ENCODE measurements around the gene RAB5B.

DNA sequence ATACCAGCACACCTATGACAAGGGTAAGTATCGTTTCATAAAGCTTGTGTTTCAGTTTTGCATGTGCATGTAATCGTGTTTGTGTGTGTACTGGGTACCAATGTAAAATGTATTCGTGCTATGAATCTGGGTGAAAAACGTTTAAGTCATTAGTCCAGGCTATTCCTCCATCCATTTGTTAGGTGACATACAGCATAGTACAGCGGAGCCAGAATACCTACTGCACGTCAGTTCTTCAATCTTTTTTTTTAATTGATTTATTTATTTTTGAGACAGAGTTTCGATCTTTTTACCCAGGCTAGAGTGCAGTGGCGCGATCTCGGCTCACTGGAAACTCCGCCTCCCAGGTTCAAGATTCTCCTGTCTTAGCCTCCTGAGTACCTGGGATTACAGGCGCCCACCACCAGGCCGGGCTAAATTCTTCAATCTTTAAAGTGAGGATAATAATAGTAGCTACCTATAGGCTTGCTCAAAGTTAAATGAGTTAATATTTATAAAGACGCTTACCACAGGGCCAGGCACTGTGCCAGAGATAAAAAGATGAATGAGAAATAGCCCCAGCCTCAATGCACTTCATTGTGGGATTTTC, 67.2 kb downstream of the RAB5B start:
- no peak for TF ChIP-seq EZH2 (IDR thresholded peaks at IDR 0.05)
- TF ChIP-seq POLR2AphosphoS5 (IDR thresholded peaks at IDR 0.05; ENCODE audit: borderline replicate concordance, low read depth, low read length): no peak
- TF ChIP-seq FOXP2 (optimal IDR thresholded peaks at IDR 0.05; ENCODE audit: control extremely low read depth, extremely low read length, insufficient read depth): no peak
